Uterus (tissue), 2 donors: ENCODE measurements around the gene DNAJC15.

Source experiments
- POLR2A ChIP-seq, 2 donors: fragments of 450-650 bp; IDR thresholded peaks; one replicate each; pipeline ENCODE4 v1.6.1; 2016; ENCODE audit warnings: antibody characterized with exemption in 2 of 2, mild to moderate bottlenecking in 1 of 2, moderate library complexity in 1 of 2
- TF ChIP-seq, protein P1 (sequence below), 4 experiments: fragments of 200-600 bp in 2 of 4; fragments of 450-650 bp in 2 of 4; sonication (generic) in 2 of 4; IDR thresholded peaks; one replicate each; pipeline ENCODE4 v1.5.1; 2016 to 2019; ENCODE audit warnings: antibody characterized with exemption in 4 of 4, mild to moderate bottlenecking in 2 of 4, moderate library complexity in 1 of 4

DNA sequence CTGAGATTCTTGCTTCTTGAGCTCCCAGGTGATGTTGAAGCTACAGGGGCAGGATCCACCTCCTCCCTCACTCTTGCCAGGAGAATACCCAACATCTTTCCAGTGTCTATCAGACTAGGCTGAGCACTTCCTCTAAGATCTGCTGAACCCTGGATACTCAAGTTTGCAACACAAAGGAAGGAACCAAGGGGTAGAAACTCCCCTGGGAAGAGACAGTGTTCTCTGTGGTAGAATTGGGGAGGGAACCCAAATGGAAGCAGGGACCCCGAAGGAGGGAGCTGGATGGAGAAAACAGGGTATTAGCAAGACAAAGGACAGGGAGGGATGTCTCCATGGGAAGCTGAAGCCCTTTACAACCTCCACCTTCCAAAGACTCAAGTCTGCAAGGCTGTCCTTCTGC lies 117.6 kb downstream of the DNAJC15 start:
- no peak for TF ChIP-seq POLR2A (IDR thresholded peaks at IDR 0.05)
- TF ChIP-seq, protein P1, sequence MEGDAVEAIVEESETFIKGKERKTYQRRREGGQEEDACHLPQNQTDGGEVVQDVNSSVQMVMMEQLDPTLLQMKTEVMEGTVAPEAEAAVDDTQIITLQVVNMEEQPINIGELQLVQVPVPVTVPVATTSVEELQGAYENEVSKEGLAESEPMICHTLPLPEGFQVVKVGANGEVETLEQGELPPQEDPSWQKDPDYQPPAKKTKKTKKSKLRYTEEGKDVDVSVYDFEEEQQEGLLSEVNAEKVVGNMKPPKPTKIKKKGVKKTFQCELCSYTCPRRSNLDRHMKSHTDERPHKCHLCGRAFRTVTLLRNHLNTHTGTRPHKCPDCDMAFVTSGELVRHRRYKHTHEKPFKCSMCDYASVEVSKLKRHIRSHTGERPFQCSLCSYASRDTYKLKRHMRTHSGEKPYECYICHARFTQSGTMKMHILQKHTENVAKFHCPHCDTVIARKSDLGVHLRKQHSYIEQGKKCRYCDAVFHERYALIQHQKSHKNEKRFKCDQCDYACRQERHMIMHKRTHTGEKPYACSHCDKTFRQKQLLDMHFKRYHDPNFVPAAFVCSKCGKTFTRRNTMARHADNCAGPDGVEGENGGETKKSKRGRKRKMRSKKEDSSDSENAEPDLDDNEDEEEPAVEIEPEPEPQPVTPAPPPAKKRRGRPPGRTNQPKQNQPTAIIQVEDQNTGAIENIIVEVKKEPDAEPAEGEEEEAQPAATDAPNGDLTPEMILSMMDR (IDR thresholded peaks at IDR 0.05) = no peak
